DMS 273 (cell line): ENCODE results near the gene ZNF277.

Source experiments
- DNase-seq: peaks from one replicate; lab custom pipeline; 2025; ENCODE audit not compliant: unreplicated experiment; lab: John Stamatoyannopoulos, UW

ZNF277 gene

GRCh38 chr7:112206238-112206990, at the start of gene ZNF277, which contains the start of gene DOCK4:
Gene ZNF277, plus strand, starts transcription at chr7:112206695. Its CDS starts 22 bp downstream, at chr7:112206717.
Gene DOCK4, minus strand, starts transcription at chr7:112206399. Its CDS starts 261 bp downstream, at chr7:112206138.
- DNase-seq, result peak; percentile 100

GRCh38 chr7:112157072-112157471, 49.4 kb upstream of the ZNF277 start:
- DNase-seq, result peak; percentile 52

GRCh38 chr7:112159351-112159750, 47.1 kb upstream of the ZNF277 start:
- no peak for DNase-seq

- DNase-seq, result peak; percentile 26
These were observed 46.2 kb upstream of the ZNF277 start for GRCh38 chr7:112160130-112160770.

GRCh38 chr7:112160771-112161150, 45.7 kb upstream of the ZNF277 start:
- DNase-seq, result no peak

- DNase-seq, result no peak
These were observed 45.0 kb upstream of the ZNF277 start for GRCh38 chr7:112161253-112162141.

- DNase-seq, result peak; percentile 82
These were observed 44.2 kb upstream of the ZNF277 start for GRCh38 chr7:112162142-112162766.

- DNase-seq, result peak; percentile 33
These were observed 43.5 kb upstream of the ZNF277 start for GRCh38 chr7:112162784-112163506.

- DNase-seq, result peak; percentile 81
These were observed 39.3 kb upstream of the ZNF277 start for GRCh38 chr7:112167147-112167546.

GRCh38 chr7:112168915-112169314, 37.6 kb upstream of the ZNF277 start:
- peak; percentile 65 for DNase-seq

- no peak for DNase-seq
These were observed 34.8 kb upstream of the ZNF277 start for GRCh38 chr7:112171673-112172072.

GRCh38 chr7:112172870-112173567, 33.5 kb upstream of the ZNF277 start:
- peak; percentile 69 for DNase-seq

- peak; percentile 69 for DNase-seq
These were observed 33.0 kb upstream of the ZNF277 start for GRCh38 chr7:112173568-112173905.

GRCh38 chr7:112174192-112174591, 32.3 kb upstream of the ZNF277 start:
- no peak for DNase-seq

- DNase-seq, result no peak
These were observed 30.3 kb upstream of the ZNF277 start for GRCh38 chr7:112176241-112176640.

GRCh38 chr7:112176693-112177415, 29.6 kb upstream of the ZNF277 start:
- DNase-seq, result peak; percentile 42

GRCh38 chr7:112180223-112180622, 26.3 kb upstream of the ZNF277 start:
- peak; percentile 83 for DNase-seq

- peak; percentile 51 for DNase-seq
These were observed 23.7 kb upstream of the ZNF277 start for GRCh38 chr7:112182749-112183148.

- no peak for DNase-seq
These were observed 23.2 kb upstream of the ZNF277 start for GRCh38 chr7:112183266-112183665.
